Common myeloid progenitor, CD34-positive (primary cell): ENCODE data around the gene SF1.

Source experiments
- CTCF ChIA-PET: fragments of 350-600 bp; sonication (Branson Sonifier 250); formaldehyde crosslinking; loops from one replicate; lab custom pipeline; 2021; ENCODE audit warnings: antibody characterized with exemption; lab: Charles Lee
- POLR2A ChIA-PET: fragments of 350-600 bp; sonication (Branson Sonifier 250); formaldehyde crosslinking; loops from one replicate; lab custom pipeline; 2021; ENCODE audit warnings: antibody characterized with exemption; lab: Charles Lee
- DNase-seq, 3 donors: peaks; one replicate each; pipeline versions ENCODE4 v3.0.0 to v3.0.0-alpha.2; 2013
- H3K27ac ChIP-seq, 2 experiments: 1 replicate in 1 of 2; 2 replicates in 1 of 2; pipeline ENCODE4 v1.7.0; 2013; ENCODE audit warnings: inconsistent platforms in 2 of 2, low read length in 2 of 2, mild to moderate bottlenecking in 2 of 2, low read depth in 1 of 2, moderate library complexity in 1 of 2; ENCODE audit not compliant: severe bottlenecking in 2 of 2, insufficient read depth in 1 of 2, poor library complexity in 1 of 2
- H3K27me3 ChIP-seq, 5 experiments: replicated peaks in 2 of 5; 1 replicate in 3 of 5; 2 replicates in 2 of 5; pipeline versions ENCODE4 v1.6.1 to v1.7.0; 2013; ENCODE audit warnings: low read length in 4 of 5, mild to moderate bottlenecking in 2 of 5, moderate library complexity in 2 of 5, inconsistent platforms in 1 of 5; ENCODE audit not compliant: insufficient read depth in 5 of 5, control insufficient read depth in 4 of 5
- H3K36me3 ChIP-seq, 4 experiments: 1 replicate in 2 of 4; 2 replicates in 2 of 4; pipeline versions ENCODE4 v1.6.1 to v1.7.0; 2013; ENCODE audit warnings: low read length in 3 of 4, control low read depth in 1 of 4, mild to moderate bottlenecking in 1 of 4; ENCODE audit not compliant: control insufficient read depth in 4 of 4, insufficient read depth in 4 of 4
- H3K4me1 ChIP-seq, 4 experiments: 1 replicate in 3 of 4; 2 replicates in 1 of 4; pipeline versions ENCODE4 v1.6.1 to v1.7.1; 2013; ENCODE audit warnings: low read length in 3 of 4, mild to moderate bottlenecking in 3 of 4, control low read depth in 1 of 4, inconsistent platforms in 1 of 4, moderate library complexity in 1 of 4; ENCODE audit not compliant: control insufficient read depth in 4 of 4, insufficient read depth in 4 of 4; ENCODE audit errors: control extremely low read depth in 1 of 4
- H3K4me3 ChIP-seq, 7 experiments: 1 replicate in 4 of 7; 2 replicates in 3 of 7; pipeline versions ENCODE4 v1.5.1 to v1.7.0; 2013; ENCODE audit warnings: mild to moderate bottlenecking in 7 of 7, low read length in 6 of 7, moderate library complexity in 6 of 7, inconsistent platforms in 2 of 7, low read depth in 2 of 7, control low read depth in 1 of 7; ENCODE audit not compliant: insufficient read depth in 4 of 7, control insufficient read depth in 1 of 7; ENCODE audit errors: extremely low read depth in 1 of 7
- H3K9me3 ChIP-seq, 5 experiments: 1 replicate in 4 of 5; 2 replicates in 1 of 5; pipeline versions ENCODE4 v1.6.1 to v1.7.1; 2013; ENCODE audit warnings: low read length in 4 of 5, mild to moderate bottlenecking in 2 of 5, inconsistent platforms in 1 of 5, low read depth in 1 of 5, moderate library complexity in 1 of 5; ENCODE audit not compliant: control insufficient read depth in 4 of 5, insufficient read depth in 2 of 5; ENCODE audit errors: control extremely low read depth in 1 of 5
- WGBS: methylation state at CpG from one replicate; pipeline ENCODE4 v1.1.5; 2013; ENCODE audit not compliant: insufficient coverage; 5-methylcytosine and 5-hydroxymethylcytosine counted together

Gene SF1

GRCh38 chr11:64722141-64723065 lies 55.9 kb downstream of the SF1 start:
- WGBS: 21% methylated on average over 16 of the region's 36 CpGs
- Histone ChIP-seq H3K9me3 (no peaks in the 10 kb centered on the region), H3K4me1 (peaks cover 0 to 28% (median 16%) of the 10 kb centered on the region in 4 experiments), H3K27ac (no peak overlapping the region), H3K36me3 (peaks cover 0 to 10% (median 5%) of the 10 kb centered on the region in 4 experiments), H3K27me3 (peaks cover 0 to 22% (median 5%) of the 10 kb centered on the region in 5 experiments), H3K4me3 (no peak overlapping the region)
- ChIA-PET POLR2A (interaction anchor here (0.6 to 0.7 kb wide), 3 partner anchors 18 to 72 kb away, joined by 3 to 5 read pairs (median 3); no protein-coding TSS in a partner anchor), CTCF (interaction anchor here (0.9 to 3.4 kb wide), 10 partner anchors 7 to 366 kb away, joined by 3 to 10 read pairs (median 4); no protein-coding TSS in a partner anchor)
- no peak for DNase-seq

GRCh38 chr11:64721359-64721699 lies 57.0 kb downstream of the SF1 start:
- no peaks in the 10 kb centered on the region for H3K9me3 ChIP-seq
- no peak overlapping the region for H3K4me3 ChIP-seq
- H3K27me3 ChIP-seq: peaks cover 0 to 30% (median 5%) of the 10 kb centered on the region in 5 experiments
- ChIA-PET POLR2A (no interaction called here), CTCF (interaction anchor here (0.9 to 3.4 kb wide), 8 partner anchors 8 to 232 kb away, joined by 3 to 10 read pairs (median 4); no protein-coding TSS in a partner anchor)
- peaks cover 0 to 39% (median 22%) of the 10 kb centered on the region in 4 experiments for H3K4me1 ChIP-seq
- WGBS: no CpG with 5 or more reads among the region's 3 CpGs
- H3K27ac ChIP-seq: no peak overlapping the region
- peaks cover 0 to 2% (median 0%) of the 10 kb centered on the region in 4 experiments for H3K36me3 ChIP-seq
- DNase-seq: no peak

- CTCF ChIA-PET: interaction anchor here (1.0 to 3.4 kb wide), 6 partner anchors 9 to 70 kb away, joined by 3 to 10 read pairs (median 4); no protein-coding TSS in a partner anchor
- Histone ChIP-seq H3K4me1 (peaks cover 0 to 44% (median 25%) of the 10 kb centered on the region in 4 experiments), H3K27ac (no peak overlapping the region), H3K4me3 (no peak overlapping the region), H3K9me3 (no peaks in the 10 kb centered on the region), H3K27me3 (peaks cover 0 to 34% (median 5%) of the 10 kb centered on the region in 5 experiments), H3K36me3 (no peaks in the 10 kb centered on the region)
- DNase-seq: no peak
- POLR2A ChIA-PET: no interaction called here
- 96% methylated on average over 4 of the region's 12 CpGs for WGBS
These were observed 57.5 kb downstream of the SF1 start for GRCh38 chr11:64720640-64721358.

- no peak for DNase-seq
- H3K9me3 ChIP-seq: no peaks in the 10 kb centered on the region
- H3K27ac ChIP-seq: no peak overlapping the region
- no peak overlapping the region for H3K4me3 ChIP-seq
- CTCF ChIA-PET: interaction anchor here (1.1 to 3.4 kb wide), 5 partner anchors 10 to 69 kb away, joined by 3 to 10 read pairs (median 4); no protein-coding TSS in a partner anchor
- peaks cover 0 to 46% (median 24%) of the 10 kb centered on the region in 4 experiments for H3K4me1 ChIP-seq
- POLR2A ChIA-PET: no interaction called here
- 92% methylated on average over 9 of the region's 9 CpGs for WGBS
- no peaks in the 10 kb centered on the region for H3K36me3 ChIP-seq
- H3K27me3 ChIP-seq: peaks cover 0 to 41% (median 9%) of the 10 kb centered on the region in 5 experiments
These were observed 58.2 kb downstream of the SF1 start for GRCh38 chr11:64720167-64720566.

- no peak for DNase-seq
- peaks cover 0 to 48% (median 16%) of the 10 kb centered on the region in 5 experiments for H3K27me3 ChIP-seq
- 98% methylated on average over 7 of the region's 10 CpGs for WGBS
- no peak overlapping the region for H3K4me3 ChIP-seq
- no peaks in the 10 kb centered on the region for H3K9me3 ChIP-seq
- CTCF ChIA-PET: interaction anchor here (0.7 to 3.4 kb wide), 8 partner anchors 9 to 69 kb away, joined by 3 to 10 read pairs (median 4); no protein-coding TSS in a partner anchor
- H3K36me3 ChIP-seq: no peaks in the 10 kb centered on the region
- H3K27ac ChIP-seq: no peak overlapping the region
- POLR2A ChIA-PET: no interaction called here
- peaks cover 0 to 39% (median 18%) of the 10 kb centered on the region in 4 experiments for H3K4me1 ChIP-seq
These were observed 58.9 kb downstream of the SF1 start for GRCh38 chr11:64719406-64719805.

GRCh38 chr11:64718780-64719124 lies 59.6 kb downstream of the SF1 start:
- Histone ChIP-seq H3K4me3 (no peak overlapping the region), H3K4me1 (peaks cover 0 to 32% (median 17%) of the 10 kb centered on the region in 4 experiments), H3K27ac (no peak overlapping the region), H3K36me3 (no peaks in the 10 kb centered on the region), H3K9me3 (no peaks in the 10 kb centered on the region), H3K27me3 (peaks cover 0 to 55% (median 23%) of the 10 kb centered on the region in 5 experiments)
- POLR2A ChIA-PET: no interaction called here
- CTCF ChIA-PET: interaction anchor here (0.7 to 3.4 kb wide), 6 partner anchors 9 to 69 kb away, joined by 3 to 10 read pairs (median 4); no protein-coding TSS in a partner anchor
- DNase-seq: no peak
- WGBS: 28% methylated on average over 2 of the region's 4 CpGs
